SHP77 (cell line): ENCODE data around the gene PACSIN2.

Experiments
- DNase-seq, 2 experiments: peaks; one replicate each; lab custom pipeline; 2025; lab: John Stamatoyannopoulos, UW

Gene PACSIN2

DNA sequence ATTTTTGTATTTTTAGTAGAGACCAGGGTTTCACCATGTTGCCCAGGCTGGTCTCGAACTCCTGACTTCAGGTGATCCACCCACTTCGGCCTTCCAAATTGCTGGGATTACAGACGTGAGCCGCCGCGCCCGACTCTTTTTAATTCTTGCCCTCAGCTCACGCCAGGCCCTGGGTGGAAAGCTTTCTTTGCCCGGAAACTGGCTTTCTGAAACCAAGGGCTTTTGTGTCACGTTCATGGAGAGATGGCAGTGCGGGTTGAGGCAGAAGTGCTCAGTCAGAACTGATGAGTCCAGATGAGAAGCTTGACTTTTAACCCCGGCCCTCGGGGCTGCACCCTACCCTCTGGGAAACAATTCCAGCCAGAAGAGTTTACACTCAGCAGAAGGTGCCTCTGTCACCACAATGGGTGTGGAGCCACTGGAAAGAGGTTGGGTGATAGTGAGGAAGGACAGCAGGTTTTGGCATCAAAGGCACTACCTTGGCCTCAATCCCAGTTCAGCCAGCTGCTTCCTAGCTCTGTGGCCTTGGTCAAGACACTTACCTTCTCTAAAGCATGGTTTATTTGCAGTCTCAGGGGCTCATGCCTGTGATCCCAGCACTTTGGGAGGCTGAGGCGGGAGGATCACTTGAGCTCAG is 157.0 kb downstream of the PACSIN2 start:
- DNase-seq = peak in 1 of 2 experiments; percentile 41

DNA sequence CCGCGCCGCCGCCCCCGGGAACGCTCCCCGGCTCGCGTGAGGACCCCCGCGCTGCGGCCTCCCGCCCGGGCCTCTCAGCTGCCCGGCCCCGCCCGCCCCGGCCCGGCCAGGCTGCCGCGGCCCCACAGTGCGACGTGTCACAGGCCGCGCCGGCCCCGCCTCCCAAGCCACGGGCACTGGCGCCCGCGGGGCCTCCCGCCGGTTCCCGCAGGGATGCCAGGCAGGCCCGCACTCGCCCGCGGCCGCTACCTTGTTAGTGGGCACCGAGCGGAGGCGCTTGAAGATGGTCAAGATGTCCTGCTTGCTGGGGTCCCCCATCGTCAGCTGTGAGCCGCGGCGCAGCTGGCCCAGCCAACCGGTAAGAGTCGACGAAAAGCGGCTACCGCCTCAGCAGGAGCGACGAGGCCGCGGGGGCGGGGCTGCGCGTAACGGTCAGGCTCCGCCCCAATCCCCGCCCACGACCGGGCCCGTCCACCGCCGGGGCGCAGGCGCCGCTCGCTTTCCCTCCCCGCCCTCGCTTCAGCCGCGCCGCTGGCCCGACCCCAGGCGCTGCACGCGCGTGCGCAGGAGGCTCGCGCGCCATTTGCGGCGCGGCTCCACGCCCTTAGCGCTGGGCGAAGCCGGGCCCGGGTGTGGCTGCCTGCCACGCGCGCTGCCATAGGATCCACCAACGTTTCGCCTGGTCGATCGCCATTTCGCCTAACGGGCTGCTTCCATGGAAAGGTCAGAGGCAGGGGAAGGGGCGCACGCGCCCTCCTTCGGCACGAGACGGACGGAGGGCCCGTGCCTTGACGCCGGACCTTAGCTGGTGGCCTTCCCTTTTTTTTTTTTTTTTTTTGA is 157.9 kb downstream of the PACSIN2 start, which contains the start of gene ARFGAP3:
Gene ARFGAP3 (minus strand): TSS at position 409 of the 840 bp plus-strand sequence. CDS start 91 bp downstream, at position 318.
- DNase-seq = peak; percentile 72 to 89

DNA sequence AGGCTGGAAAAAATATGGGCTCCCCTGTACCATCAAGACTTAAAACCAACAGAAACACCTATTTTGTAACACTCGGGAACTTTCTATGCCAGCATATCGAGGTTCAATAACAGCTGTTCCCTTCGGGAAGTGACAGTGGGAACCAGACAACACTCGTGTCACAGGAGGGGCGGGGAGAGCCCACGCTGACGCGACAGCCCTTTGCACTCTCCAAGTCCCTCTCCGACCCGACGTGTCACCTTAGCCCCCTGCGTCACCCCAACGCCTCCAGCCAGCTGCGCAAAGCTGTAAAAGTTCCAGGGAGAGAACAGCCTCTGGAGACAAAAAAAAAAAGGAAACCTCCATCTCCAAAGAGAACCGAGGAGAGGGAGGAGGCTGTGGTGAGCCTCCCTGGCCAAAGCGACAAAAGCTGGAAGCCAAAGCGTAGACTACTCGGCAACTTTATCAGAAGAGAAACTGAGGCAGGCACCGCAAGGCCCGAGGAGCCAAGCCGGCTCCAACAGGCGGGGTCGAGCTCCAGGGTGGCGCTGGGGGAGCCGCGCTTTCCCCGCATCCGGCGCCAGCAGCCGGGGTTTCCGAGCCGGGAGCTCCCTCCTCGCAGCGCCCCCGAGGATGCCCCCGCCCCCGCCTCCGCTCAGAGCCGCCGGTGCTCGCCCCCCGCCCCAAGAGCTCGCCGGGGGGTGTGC is 158.6 kb downstream of the PACSIN2 start:
- peak in 1 of 2 experiments; percentile 58 for DNase-seq

DNA sequence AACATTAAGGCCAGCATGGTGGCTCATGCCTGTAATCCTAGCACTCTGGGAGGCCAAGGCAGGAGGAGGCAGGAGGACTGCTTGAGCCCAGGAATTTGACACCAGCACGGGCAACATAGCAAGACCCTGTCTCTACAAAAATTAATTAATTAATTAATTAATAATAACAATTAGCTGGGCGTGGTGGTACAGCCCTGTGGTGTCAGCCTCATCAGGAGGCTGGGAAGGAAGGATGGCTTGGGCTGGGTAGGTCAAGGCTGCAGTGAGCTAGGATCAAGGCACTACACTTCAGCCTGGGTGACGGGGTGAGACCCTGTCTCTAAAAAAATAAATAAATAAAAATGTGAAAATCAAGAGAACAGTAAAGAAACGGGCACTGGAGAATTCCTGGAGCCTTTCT is 159.2 kb downstream of the PACSIN2 start:
- no peak for DNase-seq

DNA sequence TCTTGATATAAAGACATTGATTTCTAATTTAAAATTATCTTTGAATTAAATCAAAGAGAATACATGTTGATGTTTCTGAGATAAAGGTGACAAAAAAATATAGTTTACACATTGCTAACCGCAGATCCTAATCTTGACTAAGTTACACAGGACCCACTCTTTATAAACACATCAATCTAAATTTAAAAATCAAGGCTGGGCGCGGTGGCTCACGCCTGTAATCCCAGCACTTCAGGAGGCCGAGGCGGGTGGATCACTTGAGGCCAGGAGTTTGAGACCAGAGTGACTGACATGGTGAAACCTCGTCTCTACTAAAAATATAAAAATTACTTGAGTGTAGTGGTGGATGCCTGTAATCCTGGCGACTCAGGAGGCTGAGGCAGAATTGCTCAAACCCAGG is 159.7 kb downstream of the PACSIN2 start:
- no peak for DNase-seq

DNA sequence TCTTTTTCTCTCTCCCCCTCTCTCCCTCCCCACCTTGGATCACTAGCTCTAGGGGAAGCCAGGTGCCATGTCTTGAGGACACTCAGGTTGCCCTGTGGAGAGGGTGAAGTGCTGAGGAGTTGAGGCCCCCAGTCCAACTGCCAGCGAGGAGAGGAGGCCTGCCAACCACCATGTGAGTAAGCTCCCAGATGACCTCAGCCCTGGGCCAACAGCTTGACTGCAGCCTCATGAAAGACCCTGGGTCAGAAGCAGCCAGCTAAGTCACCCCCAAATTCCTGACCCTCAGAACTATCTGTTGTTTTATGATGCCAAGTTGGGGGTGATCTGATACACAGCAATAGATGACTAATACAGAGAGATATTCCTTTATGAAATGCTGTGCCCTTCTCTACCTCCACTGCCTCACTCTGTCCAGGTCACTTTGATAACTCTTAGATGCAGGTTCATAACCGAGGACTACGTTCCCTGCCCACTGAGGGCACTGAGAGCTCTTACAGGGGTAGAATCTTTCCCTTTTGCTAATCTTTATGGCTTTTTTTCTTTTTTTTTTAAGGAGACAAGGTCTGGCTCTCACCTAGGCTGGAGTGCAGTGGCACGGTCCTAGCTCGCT is 165.9 kb downstream of the PACSIN2 start:
- DNase-seq = no peak

DNA sequence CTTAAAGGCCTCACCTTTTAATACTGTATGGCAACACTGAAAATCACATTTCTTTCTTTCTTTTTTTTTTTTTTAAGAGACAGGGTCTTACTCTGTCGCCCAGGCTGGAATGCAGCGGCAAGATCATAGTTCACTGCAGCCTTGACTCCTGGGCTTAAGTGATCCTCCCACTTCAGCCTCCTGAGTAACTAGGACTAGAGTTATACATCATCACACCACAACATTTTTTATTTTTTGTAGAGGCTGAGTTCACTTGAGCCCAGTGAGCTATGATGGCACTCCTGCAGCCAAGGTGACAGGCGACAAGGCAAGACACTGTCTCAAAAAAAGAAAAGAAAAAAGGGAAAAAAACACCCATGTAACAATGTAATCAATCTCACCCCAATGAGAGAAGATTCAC is 167.8 kb downstream of the PACSIN2 start:
- no peak for DNase-seq

DNA sequence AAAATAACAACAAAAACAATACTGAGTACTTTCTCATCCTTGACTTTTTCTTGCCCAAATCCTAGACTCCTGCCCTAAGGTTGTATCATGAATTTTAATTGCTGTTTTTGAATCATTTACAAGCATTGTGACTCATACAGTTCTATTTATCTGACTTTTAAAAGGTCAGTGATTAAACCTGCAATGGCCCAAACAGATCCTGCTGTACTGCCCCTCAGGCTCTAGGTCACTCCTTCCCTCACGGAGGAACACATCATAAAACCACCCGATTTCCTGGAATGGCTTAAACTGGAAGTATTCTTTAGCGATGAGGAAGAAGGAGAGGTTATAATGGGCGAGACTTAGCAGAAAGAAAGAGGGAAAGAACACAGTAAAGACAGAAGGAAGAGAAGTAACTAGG is 170.2 kb downstream of the PACSIN2 start:
- DNase-seq = no peak

DNA sequence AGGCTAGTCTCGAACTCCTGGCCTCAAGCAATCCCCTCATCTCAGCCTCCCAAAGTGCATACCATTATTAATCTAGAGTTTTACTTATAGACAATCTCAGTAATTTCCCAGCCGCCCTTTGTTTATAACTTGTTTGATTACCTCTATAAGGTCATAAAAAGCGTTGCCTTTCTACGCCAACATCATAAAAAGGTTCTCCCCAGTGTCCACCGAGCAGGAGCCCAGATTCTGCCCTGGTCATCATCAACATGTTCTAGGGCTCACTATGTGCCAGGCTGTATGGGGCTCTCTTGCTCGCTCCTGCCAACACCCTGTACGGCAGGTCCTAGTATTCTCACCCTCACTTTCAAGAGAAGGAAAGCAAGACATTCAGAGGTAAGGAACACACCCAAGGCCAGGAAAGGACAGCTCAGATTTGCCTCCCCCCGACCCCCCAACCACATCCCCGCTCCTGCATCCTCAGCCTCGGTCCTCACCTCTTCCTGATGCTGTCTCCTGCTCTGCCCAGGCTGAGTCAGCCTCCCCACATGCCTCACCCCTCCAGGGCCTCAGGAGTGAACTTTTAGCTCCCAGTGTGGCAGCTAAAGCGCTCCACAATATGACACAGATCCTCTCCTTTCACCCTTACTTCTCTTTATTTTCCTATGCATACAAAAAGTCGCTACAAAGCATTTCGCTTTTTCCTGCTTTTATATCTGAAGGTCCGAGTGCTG is 172.1 kb downstream of the PACSIN2 start:
- no peak for DNase-seq

DNA sequence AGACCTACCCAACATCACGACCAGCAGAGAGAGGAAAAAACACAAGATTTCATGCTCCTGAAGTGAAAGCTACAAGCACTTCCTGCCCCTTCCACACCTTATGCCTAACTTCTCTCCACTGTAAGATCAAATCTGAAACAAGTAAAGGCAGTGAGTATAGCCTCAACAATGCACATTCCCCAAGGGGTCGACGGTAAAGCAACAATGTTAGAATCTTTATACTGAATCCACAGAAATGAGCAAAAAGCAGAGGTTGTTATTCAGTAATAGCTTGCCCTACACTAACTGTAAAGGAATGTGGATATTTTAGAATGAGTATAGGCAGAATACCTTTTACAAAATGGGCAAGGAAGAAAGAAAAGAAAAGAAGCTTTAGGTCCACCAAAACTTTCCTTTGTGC is 173.5 kb downstream of the PACSIN2 start:
- no peak for DNase-seq

DNA sequence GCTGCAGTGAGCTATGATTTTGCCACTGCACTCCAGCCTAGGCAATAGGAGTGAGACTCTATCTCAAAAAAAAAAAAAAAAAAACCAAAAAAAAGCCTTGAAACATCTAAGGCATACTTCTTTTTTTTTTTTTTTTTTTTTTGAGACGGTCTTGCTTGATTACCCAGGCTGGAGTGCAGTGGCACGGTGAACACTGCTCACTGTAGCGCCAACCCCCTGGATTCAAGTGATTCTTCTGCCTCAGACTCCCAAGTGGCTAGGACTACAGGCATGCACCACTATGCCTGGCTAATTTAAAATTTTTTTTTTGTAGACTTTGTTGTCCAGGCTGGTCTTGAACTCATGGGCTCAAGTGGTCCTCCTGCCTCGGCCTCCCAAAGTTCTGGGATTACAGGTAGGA is 177.4 kb downstream of the PACSIN2 start:
- DNase-seq = no peak

DNA sequence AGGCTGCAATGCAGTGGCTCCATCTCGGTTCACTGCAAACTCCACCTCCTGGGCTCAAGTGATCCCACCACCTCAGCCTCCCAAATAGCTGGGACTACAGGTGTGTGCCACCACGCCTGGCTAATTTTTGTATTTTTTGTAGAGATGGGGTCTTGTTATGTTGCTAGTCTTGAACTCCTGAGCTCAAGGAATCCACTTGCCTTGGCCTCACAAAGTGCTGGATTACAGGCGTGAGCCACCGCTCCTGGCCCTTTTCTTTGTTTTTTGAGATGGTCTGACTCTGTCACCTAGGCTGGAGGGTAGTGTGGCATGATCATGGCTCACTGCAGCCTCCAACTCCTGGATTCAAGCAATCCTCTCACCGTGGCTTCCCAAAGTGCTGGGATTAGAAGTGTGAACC is 178.9 kb downstream of the PACSIN2 start:
- no peak for DNase-seq

DNA sequence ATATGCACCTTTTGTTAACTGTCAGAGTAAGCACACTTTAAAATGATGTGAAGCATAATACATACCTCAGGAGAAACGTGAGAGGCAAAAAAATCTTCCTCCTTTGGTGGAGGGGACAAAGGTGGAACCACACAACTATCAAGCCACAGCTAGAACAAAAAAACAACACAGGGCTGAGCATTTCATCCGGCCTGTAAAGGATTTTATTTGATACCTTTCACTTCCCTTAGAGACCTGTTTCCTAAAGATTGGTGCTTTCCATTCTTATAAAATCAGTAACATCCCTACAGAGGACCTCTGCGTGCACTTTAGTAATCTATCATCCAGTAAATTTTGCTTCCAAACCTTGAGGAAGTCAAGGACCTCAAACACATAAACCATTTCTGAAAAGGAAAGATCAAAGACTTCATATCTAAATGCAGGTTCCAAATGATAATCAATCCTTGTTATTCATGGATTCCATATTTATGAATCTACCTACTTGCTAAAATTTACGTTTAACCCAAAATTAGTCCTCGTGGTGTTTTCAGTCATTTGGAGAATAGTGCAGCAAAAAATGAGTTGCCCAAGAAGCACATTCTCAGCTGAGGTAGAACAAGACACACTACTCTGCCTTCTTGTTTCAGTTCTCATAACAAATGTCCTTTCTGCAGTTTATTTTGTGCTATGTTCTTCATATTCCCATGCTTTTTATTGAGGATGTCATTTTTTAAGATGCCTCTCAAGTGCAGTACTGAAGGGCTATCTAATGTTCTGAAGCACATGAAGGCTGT is 180.6 kb downstream of the PACSIN2 start:
- no peak for DNase-seq

DNA sequence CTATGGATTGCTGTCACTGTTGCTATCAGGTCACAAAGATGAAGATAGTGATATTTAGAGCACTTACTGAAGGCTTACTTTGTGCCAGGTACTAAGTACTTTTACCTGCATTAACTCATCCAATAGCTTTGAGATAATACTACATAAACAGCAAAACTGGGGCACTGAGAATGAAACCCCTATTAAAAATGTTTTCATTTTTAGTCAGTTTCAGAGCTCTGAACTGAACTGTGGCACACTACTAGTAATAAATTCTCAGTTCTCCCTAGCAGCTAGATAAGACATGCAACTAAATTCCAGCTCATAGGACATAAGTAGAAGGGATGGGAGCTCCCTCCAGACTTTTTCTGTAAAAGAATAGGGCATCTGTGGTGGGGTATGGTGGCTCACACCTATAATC is 181.8 kb downstream of the PACSIN2 start:
- no peak for DNase-seq

DNA sequence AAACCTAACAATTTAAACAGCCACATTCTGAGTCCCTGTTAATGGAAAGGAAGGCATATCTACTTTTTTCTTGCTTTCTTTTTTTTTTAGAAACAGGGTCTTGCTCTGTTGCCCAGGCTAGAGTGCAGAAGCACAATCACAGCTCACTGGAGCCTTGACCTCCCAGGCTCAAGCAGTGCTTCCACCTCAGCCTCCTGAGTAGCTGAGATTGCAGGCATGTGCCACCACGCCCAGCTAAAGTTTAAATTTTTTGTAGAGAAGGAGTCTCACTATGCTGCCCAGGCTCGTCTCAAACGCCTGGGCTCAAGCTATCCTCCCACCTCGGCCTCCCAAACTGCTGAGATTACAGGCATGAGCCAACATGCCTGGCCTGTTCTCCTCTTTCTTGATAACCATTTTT is 183.2 kb downstream of the PACSIN2 start:
- DNase-seq = no peak

DNA sequence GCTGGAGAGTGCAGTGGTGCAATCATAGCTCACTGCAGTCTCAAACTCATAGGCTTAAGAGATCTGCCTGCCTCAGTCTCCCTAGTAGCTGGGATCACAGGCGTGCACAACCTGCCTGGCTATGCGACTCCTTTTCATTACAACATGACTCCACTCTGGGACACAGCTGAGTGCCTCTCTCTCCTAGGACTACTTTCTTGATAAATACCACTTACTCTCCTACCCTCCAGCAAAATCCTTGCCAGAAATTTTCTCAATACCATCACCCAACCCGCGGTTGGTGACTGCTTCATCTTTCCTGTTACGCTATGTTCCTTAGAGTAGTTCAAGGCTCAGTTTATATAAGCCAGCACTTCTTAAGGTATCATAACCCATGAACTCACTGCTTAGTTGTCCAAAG is 184.8 kb downstream of the PACSIN2 start:
- no peak for DNase-seq

DNA sequence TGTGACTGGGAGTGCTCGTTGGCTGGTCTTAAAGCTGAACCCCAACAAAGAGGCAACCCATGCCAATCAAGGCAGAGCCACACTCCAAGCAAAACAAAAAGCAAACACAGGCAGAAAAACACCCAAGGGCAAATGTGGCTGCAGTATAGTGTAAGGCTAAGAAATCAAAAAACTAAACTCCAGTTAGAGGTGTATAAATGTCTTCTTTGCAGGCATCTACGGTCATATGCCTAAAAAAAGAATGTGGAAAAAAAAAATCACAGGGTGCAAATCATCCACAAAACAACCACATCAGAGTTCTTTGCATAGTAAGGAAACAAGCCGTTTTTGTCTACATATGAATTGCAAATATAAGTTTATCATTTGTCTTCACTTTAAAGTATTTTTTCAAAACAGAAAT is 185.6 kb downstream of the PACSIN2 start:
- no peak for DNase-seq

DNA sequence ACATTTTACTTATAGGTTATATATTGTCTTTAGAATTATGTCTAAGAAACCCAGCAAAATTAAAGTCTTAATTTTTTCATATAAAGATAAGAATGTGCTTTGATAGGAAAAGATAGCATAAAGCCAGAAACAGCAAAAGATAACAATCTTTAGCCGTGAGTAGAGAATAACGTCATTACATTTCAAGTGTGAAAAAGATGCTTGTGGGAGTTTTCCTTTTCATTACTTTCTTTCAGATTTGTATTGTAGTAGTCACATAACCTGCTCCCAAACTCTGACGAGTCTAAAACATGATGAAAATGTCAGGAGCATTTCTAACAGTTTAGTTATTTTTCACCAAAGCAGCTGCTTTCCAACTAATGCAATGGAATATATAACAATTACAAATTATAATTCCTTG is 189.2 kb downstream of the PACSIN2 start:
- DNase-seq = no peak

DNA sequence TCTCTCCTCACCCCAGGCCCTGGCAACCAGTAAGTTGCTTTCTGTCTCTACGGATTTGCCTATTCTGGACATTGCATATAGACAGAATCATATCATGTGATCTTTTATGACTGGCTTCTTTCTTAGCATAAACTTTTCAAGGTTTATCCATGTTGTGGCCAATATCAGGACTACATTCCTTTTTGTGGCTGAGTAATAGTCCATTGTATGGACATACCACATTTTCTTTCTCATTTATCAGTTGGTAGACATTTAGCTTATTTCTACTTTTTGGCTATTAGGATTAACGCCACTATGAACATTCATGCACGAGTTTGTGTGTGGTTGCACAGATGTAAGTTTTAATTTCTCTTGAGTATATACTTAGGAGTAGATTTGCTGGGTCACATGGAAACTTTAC is 193.6 kb downstream of the PACSIN2 start:
- DNase-seq = no peak

DNA sequence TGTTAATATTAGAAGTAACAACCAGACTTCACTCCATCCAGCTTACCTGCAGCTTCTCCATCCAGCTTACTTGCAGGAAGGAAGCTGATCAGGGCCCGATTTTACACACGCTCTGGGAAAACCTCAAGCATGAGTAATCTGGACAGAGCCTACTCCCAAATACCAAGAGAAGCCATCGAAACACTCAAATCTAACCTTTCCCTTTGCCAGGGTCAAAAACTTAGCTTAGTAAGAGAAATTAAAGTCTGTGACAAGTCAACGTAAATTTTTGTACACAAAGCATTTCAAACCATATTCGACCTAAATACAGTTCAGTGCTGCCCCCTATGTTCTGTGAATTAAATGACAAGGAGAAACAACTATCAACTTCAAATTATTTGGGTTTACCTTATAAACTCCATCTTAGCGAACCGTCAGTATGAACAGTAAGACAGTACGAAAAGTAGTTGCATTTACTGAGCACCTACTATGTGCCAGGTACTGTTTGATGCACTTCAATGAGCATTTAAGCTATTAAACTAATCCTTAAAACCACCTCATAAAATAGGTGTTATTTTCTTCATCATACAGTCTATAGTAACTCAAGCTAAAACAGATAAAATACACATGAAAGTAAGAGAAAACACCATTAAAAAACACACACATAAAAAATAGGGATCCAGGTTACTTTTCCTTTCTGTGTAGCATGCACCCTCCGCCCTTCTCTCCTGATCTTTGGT is 194.7 kb downstream of the PACSIN2 start:
- no peak for DNase-seq
